Keratinocyte (primary cell): ENCODE results near the gene HCFC1R1. TPM values are rescaled to one million over a fixed set of nuclear protein-coding genes. Genes with fewer than 3 reads are reported as not detected.
"Not testable (repeated sequence)": the region's sequence is repeated elsewhere in the genome, so short reads cannot be mapped to it uniquely, and the experiment has no call there.

Experiments used
- DNase-seq: peaks from one replicate; pipeline ENCODE4 v3.0.0-alpha.2; 2011; ENCODE audit warnings: low read depth, missing footprints, low spot score
- FAIRE-seq: peaks from 2 replicates; lab custom pipeline; 2011; peaks lifted over from hg19 to GRCh38; lab: Jason Lieb, UNC
- H2AFZ ChIP-seq: 2 replicates; pipeline ENCODE4 v1.6.0; 2012; ENCODE audit warnings: low read length, control low read depth, inconsistent platforms; ENCODE audit not compliant: control insufficient read depth
- H3K27ac ChIP-seq: 2 replicates; pipeline ENCODE4 v1.5.1; 2011; ENCODE audit warnings: low read length; ENCODE audit not compliant: control insufficient read depth, insufficient read depth
- H3K27me3 ChIP-seq: 3 replicates; pipeline ENCODE4 v1.6.0; 2011; ENCODE audit warnings: low read length; ENCODE audit not compliant: control insufficient read depth, insufficient read depth; ENCODE audit errors: extremely low read depth
- H3K36me3 ChIP-seq, 2 experiments: 2 replicates in 1 of 2; 3 replicates in 1 of 2; pipeline ENCODE4 v1.5.1; 2011; ENCODE audit warnings: low read length in 2 of 2, mild to moderate bottlenecking in 1 of 2; ENCODE audit not compliant: control insufficient read depth in 2 of 2, insufficient read depth in 2 of 2; ENCODE audit errors: extremely low read depth in 1 of 2
- H3K4me1 ChIP-seq: 3 replicates; pipeline ENCODE4 v1.5.1; 2011; ENCODE audit warnings: low read length; ENCODE audit not compliant: control insufficient read depth, insufficient read depth; ENCODE audit errors: extremely low read depth
- H3K4me2 ChIP-seq: 3 replicates; pipeline ENCODE4 v1.6.0; 2011; ENCODE audit warnings: low read depth, low read length; ENCODE audit not compliant: control insufficient read depth, insufficient read depth; ENCODE audit errors: extremely low read depth
- H3K4me3 ChIP-seq, 3 experiments: fragments of 200-600 bp in 1 of 3; sonication (generic) in 1 of 3; 2 replicates in 2 of 3; 3 replicates in 1 of 3; pipeline ENCODE4 v1.5.1; 2011 to 2016; ENCODE audit warnings: low read length in 3 of 3, mild to moderate bottlenecking in 3 of 3, control low read depth in 2 of 3, inconsistent platforms in 1 of 3, low read depth in 1 of 3, mixed read lengths in 1 of 3, mixed run types in 1 of 3, moderate library complexity in 1 of 3; ENCODE audit not compliant: control insufficient read depth in 2 of 3, insufficient read depth in 2 of 3; ENCODE audit errors: extremely low read depth in 1 of 3
- H3K79me2 ChIP-seq: 2 replicates; pipeline ENCODE4 v1.6.0; 2012; ENCODE audit warnings: low read length; ENCODE audit not compliant: control insufficient read depth, insufficient read depth
- H3K9ac ChIP-seq: 3 replicates; pipeline ENCODE4 v1.6.0; 2011; ENCODE audit warnings: low read length; ENCODE audit not compliant: control insufficient read depth, insufficient read depth; ENCODE audit errors: extremely low read depth
- H3K9me1 ChIP-seq: 3 replicates; pipeline ENCODE4 v1.6.0; 2011; ENCODE audit warnings: low read length; ENCODE audit not compliant: control insufficient read depth, insufficient read depth; ENCODE audit errors: extremely low read depth
- H3K9me3 ChIP-seq: 2 replicates; pipeline ENCODE4 v1.5.1; 2012; ENCODE audit warnings: low read depth, low read length; ENCODE audit not compliant: control insufficient read depth
- H4K20me1 ChIP-seq: 3 replicates; pipeline ENCODE4 v1.6.0; 2011; ENCODE audit warnings: low read length; ENCODE audit not compliant: control insufficient read depth, insufficient read depth; ENCODE audit errors: extremely low read depth
- CTCF ChIP-seq, 3 experiments: IDR thresholded peaks in 1 of 3; conservative IDR thresholded peaks in 1 of 3; optimal IDR thresholded peaks in 1 of 3; 2 replicates in 2 of 3; 3 replicates in 1 of 3; pipeline versions ENCODE3 to v1.5.1; 2011; ENCODE audit warnings: low read length in 3 of 3, mild to moderate bottlenecking in 3 of 3, moderate library complexity in 2 of 3, control low read depth in 1 of 3, inconsistent platforms in 1 of 3; ENCODE audit not compliant: insufficient read depth in 2 of 3; ENCODE audit errors: extremely low read depth in 1 of 3
- EZH2 ChIP-seq: IDR thresholded peaks from one replicate; pipeline ENCODE4 v1.6.1; 2012; ENCODE audit warnings: inconsistent platforms, mild to moderate bottlenecking, low read length, moderate library complexity
- dilution Hi-C: fragments of 300-500 bp; cut with MboI; formaldehyde crosslinking; loops from one replicate; pipeline ENCODE4 v1.7.0; 2020; ENCODE audit warnings: low sequenced_read_pairs; ENCODE audit not compliant: extremely low pct_ligation_motif_present
- polyA plus RNA-seq, 5 experiments: library from polyadenylated mRNA; depleted of rRNA in 3 of 5; stranded (reverse) in 3 of 5; stranded (forward) in 1 of 5; unstranded in 1 of 5; fragments of >200 nt; gene quantifications; 1 replicate in 1 of 5; 2 replicates in 3 of 5; 3 replicates in 1 of 5; pipeline versions ENCODE4 v1.2.1 to v1.2.3, GENCODE V29; 2011 to 2012; ENCODE audit warnings: missing spikeins in 2 of 5, low read depth in 1 of 5, low replicate concordance in 1 of 5

The HCFC1R1 gene
- polyA plus RNA-seq, 1 donor (not counting 4 experiments of a cell fraction or from before 2014, with no cell fraction given), result 13.0 TPM

GRCh38 chr16:3072148-3072547 lies 48.4 kb upstream of the HCFC1R1 start:
- H3K9me1 ChIP-seq, H3K9ac ChIP-seq, H4K20me1 ChIP-seq, H3K4me1 ChIP-seq, DNase-seq, H3K9me3 ChIP-seq, H3K27ac ChIP-seq, H2AFZ ChIP-seq, dilution Hi-C loops, FAIRE-seq, H3K36me3 ChIP-seq, H3K4me2 ChIP-seq, H3K27me3 ChIP-seq, H3K4me3 ChIP-seq, H3K79me2 ChIP-seq: not testable (repeated sequence)

GRCh38 chr16:3071655-3072054 lies 47.9 kb upstream of the HCFC1R1 start:
- dilution Hi-C loops, result no loop called here
- FAIRE-seq, result no peak
- no peaks in the 10 kb centered on the region for H3K4me1 ChIP-seq
- H3K9me1 ChIP-seq, result no peaks in the 10 kb centered on the region
- H2AFZ ChIP-seq, result no peak overlapping the region
- no peaks in the 10 kb centered on the region for H3K9me3 ChIP-seq
- DNase-seq, result no peak
- H3K27me3 ChIP-seq, result no peaks in the 10 kb centered on the region
- H3K36me3 ChIP-seq, result no peaks in the 10 kb centered on the region
- no peak overlapping the region for H3K4me3 ChIP-seq
- no peak overlapping the region for H3K9ac ChIP-seq
- H4K20me1 ChIP-seq, result no peaks in the 10 kb centered on the region
- no peaks in the 10 kb centered on the region for H3K79me2 ChIP-seq
- no peak overlapping the region for H3K27ac ChIP-seq
- TF ChIP-seq EZH2 (no peak), CTCF (optimal IDR thresholded peaks at IDR 0.05 in 1 of 3, IDR thresholded peaks at IDR 0.05 in 1 of 3, conservative IDR thresholded peaks at IDR 0.05 in 1 of 3; ENCODE audit: extremely low read depth in 1 of 3, insufficient read depth in 2 of 3, low read length in 3 of 3) (no peak)
- H3K4me2 ChIP-seq, result no peak overlapping the region

- Histone ChIP-seq H3K27ac (no peak overlapping the region), H3K4me3 (no peak overlapping the region), H3K4me1 (no peaks in the 10 kb centered on the region), H3K4me2 (no peak overlapping the region), H3K36me3 (no peaks in the 10 kb centered on the region), H2AFZ (no peak overlapping the region), H3K9ac (no peak overlapping the region), H3K27me3 (no peaks in the 10 kb centered on the region), H3K9me1 (no peaks in the 10 kb centered on the region), H3K79me2 (no peaks in the 10 kb centered on the region), H4K20me1 (no peaks in the 10 kb centered on the region), H3K9me3 (no peaks in the 10 kb centered on the region)
- no peak for DNase-seq
- no peak for TF ChIP-seq EZH2
- TF ChIP-seq CTCF (optimal IDR thresholded peaks at IDR 0.05 in 1 of 3, IDR thresholded peaks at IDR 0.05 in 1 of 3, conservative IDR thresholded peaks at IDR 0.05 in 1 of 3; ENCODE audit: extremely low read depth in 1 of 3, insufficient read depth in 2 of 3, low read length in 3 of 3), result no peak
- no peak for FAIRE-seq
- dilution Hi-C loops, result no loop called here
Measured at GRCh38 chr16:3070608-3071111, 46.9 kb upstream of the HCFC1R1 start.

GRCh38 chr16:3069146-3069545 lies 45.4 kb upstream of the HCFC1R1 start:
- FAIRE-seq, DNase-seq, H3K4me1 ChIP-seq, dilution Hi-C loops, H3K79me2 ChIP-seq, H3K9me3 ChIP-seq, H4K20me1 ChIP-seq, H3K4me2 ChIP-seq, H3K4me3 ChIP-seq, H3K9me1 ChIP-seq, H3K27me3 ChIP-seq, H3K36me3 ChIP-seq, H3K9ac ChIP-seq, H3K27ac ChIP-seq, H2AFZ ChIP-seq: not testable (repeated sequence)
